Measurements from ENCODE around the gene ITLN1.
"Not testable (repeated sequence)": the region's sequence is repeated elsewhere in the genome, so short reads cannot be mapped to it uniquely, and the experiment has no call there.

Gene ITLN1

DNA sequence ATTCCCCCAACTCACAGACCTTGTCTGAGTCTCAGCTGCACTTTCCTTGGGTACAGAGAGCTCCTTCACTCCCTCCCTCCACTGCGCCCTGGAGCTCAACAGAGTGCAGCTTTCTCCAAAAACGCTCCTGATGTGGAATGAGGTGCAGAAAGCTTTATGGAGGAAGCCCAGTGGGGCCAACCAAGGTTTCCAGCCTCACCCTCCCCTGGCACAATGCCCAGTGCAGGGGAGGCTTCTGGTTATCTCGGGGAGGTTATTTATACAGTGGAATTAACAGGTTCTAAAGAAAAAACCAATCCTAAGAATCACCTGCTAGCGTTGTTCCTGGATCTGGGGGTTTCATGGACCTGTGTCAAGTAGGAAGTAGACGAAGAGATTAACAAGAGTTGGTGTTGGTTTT lies at the start of gene ITLN1:
TSS of gene ITLN1 (minus strand) at position 139 of the 400 bp plus-strand sequence. CDS start 303 bp downstream, outside the sequence.
- no peak for DNase-seq (ENCODE audit: low read depth)
- H3K4me3 ChIP-seq (ENCODE audit: control insufficient read depth, low read depth, low read length), result no peak within 1 kb of the TSS
- TF ChIP-seq CTCF (conservative IDR thresholded peaks at IDR 0.05; ENCODE audit: control insufficient read depth, insufficient read depth, low read depth, low read length), result no peak

DNA sequence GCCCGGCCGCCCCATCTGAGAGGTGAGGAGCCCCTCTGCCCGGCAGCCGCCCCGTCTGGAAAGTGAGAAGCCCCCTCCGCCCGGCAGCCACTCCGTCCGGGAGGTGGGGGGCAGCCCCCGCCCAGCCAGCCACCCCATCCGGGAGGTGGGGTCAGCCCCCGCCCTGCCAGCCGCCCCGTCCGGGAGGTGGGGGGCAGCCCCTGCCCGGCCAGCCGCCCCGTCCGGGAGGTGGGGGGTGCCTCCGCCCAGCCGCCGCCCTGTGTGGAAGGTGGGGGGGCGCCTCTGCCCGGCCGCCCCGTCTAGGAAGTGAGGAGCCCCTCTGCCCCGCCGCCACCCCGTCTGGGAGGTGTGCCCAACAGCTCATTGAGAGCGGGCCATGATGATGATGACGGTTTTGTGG lies 48.3 kb upstream of the ITLN1 start:
- DNase-seq (ENCODE audit: low read depth); H3K4me3 ChIP-seq (ENCODE audit: control insufficient read depth, low read depth, low read length): not testable (repeated sequence)

GRCh38 chr1:160925652-160926244 lies 40.8 kb upstream of the ITLN1 start:
- peak; percentile 9 for DNase-seq (ENCODE audit: low read depth)
- no peak for TF ChIP-seq CTCF (conservative IDR thresholded peaks at IDR 0.05; ENCODE audit: control insufficient read depth, insufficient read depth, low read depth, low read length)

GRCh38 chr1:160924791-160925651 lies 40.0 kb upstream of the ITLN1 start:
- H3K4me3 ChIP-seq (ENCODE audit: control insufficient read depth, low read depth, low read length), result no peak overlapping the region
- no peak for DNase-seq (ENCODE audit: low read depth)
- no peak for TF ChIP-seq CTCF (conservative IDR thresholded peaks at IDR 0.05; ENCODE audit: control insufficient read depth, insufficient read depth, low read depth, low read length)

More at GRCh38 chr1:160925652-160926244, 40.8 kb upstream of the ITLN1 start:
- no peak overlapping the region for H3K4me3 ChIP-seq (ENCODE audit: control insufficient read depth, low read depth, low read length)

DNA sequence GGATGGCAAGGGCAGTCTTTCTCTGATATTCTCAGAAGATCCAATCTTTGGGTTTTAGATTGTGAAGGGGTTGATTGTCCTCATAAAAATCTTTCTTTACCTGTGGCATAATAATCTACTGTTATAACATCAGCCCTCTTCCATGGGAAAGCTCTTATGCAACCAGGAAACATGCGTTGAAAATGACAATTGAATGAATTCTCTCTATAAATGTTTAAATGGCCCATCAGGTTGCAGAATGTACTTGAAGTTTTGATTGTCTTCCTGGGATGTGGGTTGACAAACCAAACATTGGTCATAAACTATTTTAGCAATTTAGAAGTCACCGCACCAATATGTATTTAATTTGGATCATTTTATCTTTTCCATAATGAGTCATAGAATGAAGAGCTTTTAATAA lies 31.7 kb upstream of the ITLN1 start:
- TF ChIP-seq CTCF (conservative IDR thresholded peaks at IDR 0.05; ENCODE audit: control insufficient read depth, insufficient read depth, low read depth, low read length), result no peak
- DNase-seq (ENCODE audit: low read depth), result no peak

DNA sequence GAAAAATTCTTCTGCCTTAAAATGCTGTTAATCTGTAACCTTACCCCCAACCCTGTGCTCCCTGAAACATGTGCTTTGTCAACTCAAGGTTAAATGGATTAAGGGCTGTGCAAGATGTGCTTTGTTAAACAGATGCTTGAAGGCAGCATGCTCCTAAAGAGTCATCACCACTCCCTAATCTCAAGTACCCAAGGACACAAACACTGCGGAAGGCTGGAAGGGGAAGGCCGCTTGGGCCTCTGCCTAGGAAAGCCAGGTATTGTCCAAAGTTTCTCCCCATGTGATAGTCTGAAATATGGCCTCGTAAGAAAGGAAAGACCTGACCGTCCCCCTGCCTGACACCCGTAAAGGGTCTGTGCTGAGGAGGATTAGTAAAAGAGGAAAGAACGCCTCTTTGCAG lies 28.2 kb upstream of the ITLN1 start:
- H3K4me3 ChIP-seq (ENCODE audit: control insufficient read depth, low read depth, low read length); DNase-seq (ENCODE audit: low read depth): not testable (repeated sequence)

More for the DNA sequence above, 31.7 kb upstream of the ITLN1 start:
- no peak overlapping the region for H3K4me3 ChIP-seq (ENCODE audit: control insufficient read depth, low read depth, low read length)

- no peak for DNase-seq (ENCODE audit: low read depth)
- H3K4me3 ChIP-seq (ENCODE audit: control insufficient read depth, low read depth, low read length), result no peak overlapping the region
- TF ChIP-seq CTCF (conservative IDR thresholded peaks at IDR 0.05; ENCODE audit: control insufficient read depth, insufficient read depth, low read depth, low read length), result no peak
These were observed 26.9 kb upstream of the ITLN1 start for GRCh38 chr1:160911925-160912324.

Data from fibroblast of mammary gland (primary cell).